ENCODE results near the gene GH2. TPM values are rescaled to one million over a fixed set of nuclear protein-coding genes. Genes with fewer than 3 reads are reported as not detected.
A peak's percentile ranks its signal among the peaks of the same experiment; 100 is the strongest.
"Not testable (repeated sequence)": the region's sequence is repeated elsewhere in the genome, so short reads cannot be mapped to it uniquely, and the experiment has no call there.

GH2 gene
- total RNA-seq, 1 donor from 2014 or later = not detected

- no peak overlapping the region for H3K4me3 ChIP-seq (ENCODE audit: low read depth, low read length)
- DNase-seq (ENCODE audit: low read depth) = no peak
- TF ChIP-seq, protein P1, sequence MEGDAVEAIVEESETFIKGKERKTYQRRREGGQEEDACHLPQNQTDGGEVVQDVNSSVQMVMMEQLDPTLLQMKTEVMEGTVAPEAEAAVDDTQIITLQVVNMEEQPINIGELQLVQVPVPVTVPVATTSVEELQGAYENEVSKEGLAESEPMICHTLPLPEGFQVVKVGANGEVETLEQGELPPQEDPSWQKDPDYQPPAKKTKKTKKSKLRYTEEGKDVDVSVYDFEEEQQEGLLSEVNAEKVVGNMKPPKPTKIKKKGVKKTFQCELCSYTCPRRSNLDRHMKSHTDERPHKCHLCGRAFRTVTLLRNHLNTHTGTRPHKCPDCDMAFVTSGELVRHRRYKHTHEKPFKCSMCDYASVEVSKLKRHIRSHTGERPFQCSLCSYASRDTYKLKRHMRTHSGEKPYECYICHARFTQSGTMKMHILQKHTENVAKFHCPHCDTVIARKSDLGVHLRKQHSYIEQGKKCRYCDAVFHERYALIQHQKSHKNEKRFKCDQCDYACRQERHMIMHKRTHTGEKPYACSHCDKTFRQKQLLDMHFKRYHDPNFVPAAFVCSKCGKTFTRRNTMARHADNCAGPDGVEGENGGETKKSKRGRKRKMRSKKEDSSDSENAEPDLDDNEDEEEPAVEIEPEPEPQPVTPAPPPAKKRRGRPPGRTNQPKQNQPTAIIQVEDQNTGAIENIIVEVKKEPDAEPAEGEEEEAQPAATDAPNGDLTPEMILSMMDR (IDR thresholded peaks at IDR 0.05; ENCODE audit: insufficient read depth, low read length, poor library complexity, severe bottlenecking) = no peak
- peaks cover 2% of the 10 kb centered on the region for H3K27me3 ChIP-seq (ENCODE audit: control insufficient read depth, insufficient read depth, low read length)
- H3K36me3 ChIP-seq (ENCODE audit: control insufficient read depth, insufficient read depth, low read length) = no peaks in the 10 kb centered on the region
Measured at GRCh38 chr17:63845509-63845908, 36.2 kb downstream of the GH2 start.

DNA sequence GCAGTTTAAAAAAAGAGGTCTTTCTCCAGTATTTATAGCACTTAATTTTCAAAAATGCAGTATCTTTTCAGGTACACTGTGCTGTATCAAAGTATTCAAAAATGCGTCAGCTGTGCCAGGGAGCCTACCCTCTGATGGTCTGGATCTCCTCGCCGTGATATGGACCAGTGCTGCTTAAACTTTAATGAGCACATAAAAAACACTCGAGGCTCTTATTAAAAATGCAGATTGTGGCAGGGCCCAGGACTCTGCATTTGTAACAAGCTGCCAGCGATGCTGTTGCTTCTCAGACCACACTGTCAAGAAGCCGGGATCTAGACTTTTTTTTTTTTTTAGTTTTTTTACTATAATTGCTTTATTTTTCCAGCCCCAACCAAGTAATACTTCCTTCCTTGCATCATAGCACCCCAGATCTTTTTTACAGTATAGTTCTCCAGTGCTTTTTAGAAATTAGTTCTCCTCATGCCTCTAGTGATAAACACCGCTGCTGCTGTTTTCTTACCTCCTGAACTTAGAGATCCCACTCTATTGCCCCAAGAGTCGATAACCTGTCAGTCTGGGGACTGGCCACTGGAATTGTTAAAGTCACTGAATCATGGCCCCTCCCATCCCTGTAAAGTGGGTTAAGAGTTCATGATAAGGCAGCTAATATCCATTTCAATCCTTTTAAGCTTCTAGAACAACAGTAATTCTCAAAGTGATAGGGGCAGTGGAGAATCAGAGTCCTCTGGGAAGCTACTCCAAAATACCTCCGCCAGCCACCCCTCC lies 37.6 kb downstream of the GH2 start:
- H3K4me3 ChIP-seq (ENCODE audit: low read depth, low read length) = no peak overlapping the region
- no peaks in the 10 kb centered on the region for H3K27me3 ChIP-seq (ENCODE audit: control insufficient read depth, insufficient read depth, low read length)
- no peak for DNase-seq (ENCODE audit: low read depth)

DNA sequence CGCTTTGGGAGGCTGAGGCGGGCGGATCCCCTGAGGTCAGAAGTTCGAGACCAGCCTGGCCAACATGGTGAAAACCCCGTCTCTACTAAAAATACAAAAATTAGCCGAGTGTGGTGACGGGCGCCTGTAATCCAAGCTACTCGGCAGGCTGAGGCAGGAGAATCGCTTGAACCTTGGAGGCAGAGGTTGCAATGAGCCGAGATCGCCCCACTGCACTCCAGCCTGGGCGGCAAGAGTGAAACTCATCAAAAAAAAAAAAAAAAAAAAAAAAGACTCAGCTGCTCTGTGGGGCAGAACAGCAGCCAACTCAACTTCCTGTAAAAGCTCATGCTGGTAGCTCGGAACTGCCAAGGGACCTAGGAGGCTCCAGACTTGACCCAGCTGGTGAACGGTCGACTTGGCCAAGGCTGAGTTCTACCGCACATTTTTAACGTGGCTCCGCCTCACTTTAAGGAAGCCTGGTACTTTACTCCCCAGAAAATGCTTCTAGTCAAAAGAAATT lies 38.3 kb downstream of the GH2 start:
- DNase-seq (ENCODE audit: low read depth); H3K27me3 ChIP-seq (ENCODE audit: control insufficient read depth, insufficient read depth, low read length); H3K36me3 ChIP-seq (ENCODE audit: control insufficient read depth, insufficient read depth, low read length): not testable (repeated sequence)
- peak overlapping the region; percentile 40 for H3K4me3 ChIP-seq (ENCODE audit: low read depth, low read length)

More for the DNA sequence above, 37.6 kb downstream of the GH2 start:
- TF ChIP-seq, protein P1 (IDR thresholded peaks at IDR 0.05; ENCODE audit: insufficient read depth, low read length, poor library complexity, severe bottlenecking) = no peak
- H3K36me3 ChIP-seq (ENCODE audit: control insufficient read depth, insufficient read depth, low read length) = no peaks in the 10 kb centered on the region

GRCh38 chr17:63842540-63843386 lies 39.0 kb downstream of the GH2 start, which contains the start of gene SMARCD2:
SMARCD2 (minus strand) TSS chr17:63842685; CDS start chr17:63842674, 11 bp downstream.
- peak within 1 kb of the TSS; percentile 76 for H3K4me3 ChIP-seq (ENCODE audit: low read depth, low read length)
- DNase-seq (ENCODE audit: low read depth) = peak; percentile 85
- H3K27me3 ChIP-seq (ENCODE audit: control insufficient read depth, insufficient read depth, low read length) = no peaks in the 10 kb centered on the region
- TF ChIP-seq, protein P1 (IDR thresholded peaks at IDR 0.05; ENCODE audit: insufficient read depth, low read length, poor library complexity, severe bottlenecking) = no peak
- H3K36me3 ChIP-seq (ENCODE audit: control insufficient read depth, insufficient read depth, low read length) = no peaks in the 10 kb centered on the region

DNA sequence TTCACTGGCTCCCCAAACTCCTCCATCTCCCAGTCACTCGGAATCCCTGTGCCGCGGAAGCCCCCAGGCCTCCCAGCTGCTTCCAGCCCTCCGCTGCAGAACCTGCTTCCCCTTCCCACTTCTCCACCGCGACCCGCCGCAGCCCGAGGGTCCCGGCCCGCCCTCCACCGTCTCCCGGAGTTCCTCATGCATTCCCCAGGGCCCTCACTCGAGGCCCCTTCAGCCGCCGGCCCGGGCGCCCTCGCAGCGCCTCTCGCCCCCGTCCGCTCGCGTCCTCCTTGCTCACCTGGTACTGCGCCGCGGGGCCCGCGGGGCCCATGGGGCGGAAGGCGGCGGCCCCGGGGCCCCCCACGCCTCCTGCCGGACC lies 39.6 kb downstream of the GH2 start:
- peak overlapping the region; percentile 76 for H3K4me3 ChIP-seq (ENCODE audit: low read depth, low read length)
- no peaks in the 10 kb centered on the region for H3K27me3 ChIP-seq (ENCODE audit: control insufficient read depth, insufficient read depth, low read length)
- no peak for DNase-seq (ENCODE audit: low read depth)
- H3K36me3 ChIP-seq (ENCODE audit: control insufficient read depth, insufficient read depth, low read length) = no peaks in the 10 kb centered on the region
- TF ChIP-seq, protein P1 (IDR thresholded peaks at IDR 0.05; ENCODE audit: insufficient read depth, low read length, poor library complexity, severe bottlenecking) = no peak
